Activated naive CD4-positive, alpha-beta T cell treated with anti-CD3 and anti-CD28 coated beads, Interleukin-2, amount 10 ng/mL, durations not matched to agents 5 hours and 36 hours (primary cell): Measurements from ENCODE around the gene ABI3. TPM values are rescaled to one million over a fixed set of nuclear protein-coding genes. Genes with fewer than 3 reads are reported as not detected.

ENCODE experiments used
- total RNA-seq, 2 experiments: library from RNA; stranded (reverse); gene quantifications; one replicate each; pipeline ENCODE4 v1.2.3, GENCODE V29; 2021

ABI3 gene, protein sequence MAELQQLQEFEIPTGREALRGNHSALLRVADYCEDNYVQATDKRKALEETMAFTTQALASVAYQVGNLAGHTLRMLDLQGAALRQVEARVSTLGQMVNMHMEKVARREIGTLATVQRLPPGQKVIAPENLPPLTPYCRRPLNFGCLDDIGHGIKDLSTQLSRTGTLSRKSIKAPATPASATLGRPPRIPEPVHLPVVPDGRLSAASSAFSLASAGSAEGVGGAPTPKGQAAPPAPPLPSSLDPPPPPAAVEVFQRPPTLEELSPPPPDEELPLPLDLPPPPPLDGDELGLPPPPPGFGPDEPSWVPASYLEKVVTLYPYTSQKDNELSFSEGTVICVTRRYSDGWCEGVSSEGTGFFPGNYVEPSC
- 10 to 100 TPM; 34.8 to 37.4 TPM for total RNA-seq

DNA sequence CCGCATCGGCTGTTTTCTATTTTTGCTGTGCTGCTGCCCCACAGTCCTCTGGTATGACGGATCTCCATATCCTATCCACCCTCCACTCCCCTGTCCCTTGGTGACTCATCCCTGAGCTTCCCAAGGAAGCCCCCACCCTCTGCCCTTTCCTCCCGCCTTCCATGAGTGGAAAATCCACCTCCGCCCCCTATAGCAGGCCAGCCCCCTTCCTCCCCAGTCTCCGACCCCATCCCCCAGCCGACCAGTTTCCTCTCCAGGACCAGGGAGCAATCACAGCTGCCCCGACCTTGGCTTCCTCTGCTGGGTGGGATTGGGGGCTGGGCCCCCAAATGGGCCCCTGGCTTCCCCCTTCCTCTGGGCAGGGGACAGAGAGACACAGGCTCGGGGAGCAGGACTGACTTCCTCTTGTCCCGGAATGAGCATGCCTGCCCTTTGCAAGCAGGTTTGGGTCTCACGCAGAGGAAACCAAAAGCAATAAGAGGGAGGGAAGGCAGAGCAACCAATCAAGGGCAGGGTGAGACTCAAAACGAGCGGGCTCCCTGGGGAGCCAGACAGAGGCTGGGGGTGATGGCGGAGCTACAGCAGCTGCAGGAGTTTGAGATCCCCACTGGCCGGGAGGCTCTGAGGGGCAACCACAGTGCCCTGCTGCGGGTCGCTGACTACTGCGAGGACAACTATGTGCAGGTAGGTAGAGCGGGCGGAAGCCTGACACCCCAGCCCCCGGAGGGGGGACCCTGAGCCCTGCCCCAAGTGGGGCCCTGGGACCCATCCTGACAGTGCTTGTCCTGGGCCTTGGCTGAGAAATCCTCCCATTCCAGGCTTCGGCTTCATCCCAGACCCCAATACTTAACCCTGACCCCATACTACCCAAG, at the start of gene ABI3, which contains the start of gene GNGT2:
Gene ABI3 (plus strand): TSS at position 550 of the 872 bp plus-strand sequence. CDS start 18 bp downstream, at position 568.
Gene GNGT2 (minus strand): TSS at position 417 of the 872 bp plus-strand sequence. CDS start 3,152 bp downstream, outside the sequence.

DNA sequence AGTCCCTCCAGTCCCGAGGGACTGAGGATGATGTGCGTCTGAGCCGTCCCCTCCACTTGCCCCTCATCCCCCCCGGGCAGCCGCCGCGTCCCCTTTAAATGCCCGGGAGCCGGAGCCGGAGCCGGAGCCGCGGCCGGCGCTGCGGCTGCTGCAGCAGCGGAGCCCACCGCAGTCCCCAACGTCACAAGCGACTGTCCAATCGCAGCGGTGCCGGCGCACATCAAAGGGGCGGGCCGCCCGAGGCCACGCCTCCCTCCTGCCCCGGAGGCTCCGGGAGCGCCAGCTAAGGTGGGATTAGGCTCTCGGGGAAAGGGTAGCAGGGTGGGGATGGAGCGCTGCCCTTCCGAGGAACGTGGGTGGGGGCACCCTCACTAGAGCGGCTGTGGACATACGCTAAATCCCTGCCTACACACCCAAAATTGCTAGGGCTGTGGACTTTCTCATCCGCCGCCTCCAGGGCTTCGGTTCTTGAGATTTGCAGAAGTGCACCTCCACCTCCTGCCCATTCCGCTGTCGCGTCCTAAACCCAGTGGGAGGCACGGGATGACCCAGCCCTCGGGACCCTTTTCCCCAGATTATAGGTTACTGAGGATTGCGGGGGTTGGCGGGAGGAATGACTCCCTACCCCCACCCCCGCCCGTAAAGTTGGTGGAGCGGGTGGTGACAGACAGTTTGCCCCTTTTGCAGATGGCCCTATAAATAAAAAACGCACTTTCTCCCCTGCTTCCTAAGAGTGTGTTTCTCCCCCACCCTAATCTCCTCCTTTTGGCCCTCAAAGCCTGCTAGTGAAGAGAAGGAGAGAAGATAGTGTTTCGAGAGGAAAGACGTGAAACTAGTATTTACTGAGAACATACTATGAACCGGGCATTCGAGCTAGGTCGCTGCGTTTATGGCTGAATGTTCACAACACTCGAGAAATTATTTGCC, 20.4 kb downstream of the ABI3 start, which contains the start of gene PHOSPHO1:
Gene PHOSPHO1 (minus strand): TSS at position 152 of the 927 bp plus-strand sequence. CDS start 4,096 bp downstream, outside the sequence.

Other genes with a start within 250 kb of the ABI3 start
- not detected for gene GIP, start 242.1 kb upstream of the ABI3 start, total RNA-seq
- not detected for gene IGF2BP1, start 213.3 kb upstream of the ABI3 start, total RNA-seq
- gene B4GALNT2, start 77.9 kb upstream of the ABI3 start, total RNA-seq = under 1 TPM in 1 of 2 experiments, not detected in 1; 0.03 TPM
- 10 to 100 TPM; 12.4 to 13.6 TPM for gene GNGT2, start 133 bp upstream of the ABI3 start, total RNA-seq
- gene PHOSPHO1, start 20.1 kb downstream of the ABI3 start, total RNA-seq = not detected
- 10 to 100 TPM; 43.7 to 45.0 TPM for gene ZNF652, start 151.5 kb downstream of the ABI3 start, total RNA-seq
- gene PHB1, start 204.2 kb downstream of the ABI3 start, total RNA-seq = 100 to 1,000 TPM; 113 to 114 TPM